Measurements from ENCODE around the gene LMLN. TPM values are rescaled to one million over a fixed set of nuclear protein-coding genes. Genes with fewer than 3 reads are reported as not detected.

LMLN gene
- total RNA-seq, 1 donor: 16.3 TPM

DNA sequence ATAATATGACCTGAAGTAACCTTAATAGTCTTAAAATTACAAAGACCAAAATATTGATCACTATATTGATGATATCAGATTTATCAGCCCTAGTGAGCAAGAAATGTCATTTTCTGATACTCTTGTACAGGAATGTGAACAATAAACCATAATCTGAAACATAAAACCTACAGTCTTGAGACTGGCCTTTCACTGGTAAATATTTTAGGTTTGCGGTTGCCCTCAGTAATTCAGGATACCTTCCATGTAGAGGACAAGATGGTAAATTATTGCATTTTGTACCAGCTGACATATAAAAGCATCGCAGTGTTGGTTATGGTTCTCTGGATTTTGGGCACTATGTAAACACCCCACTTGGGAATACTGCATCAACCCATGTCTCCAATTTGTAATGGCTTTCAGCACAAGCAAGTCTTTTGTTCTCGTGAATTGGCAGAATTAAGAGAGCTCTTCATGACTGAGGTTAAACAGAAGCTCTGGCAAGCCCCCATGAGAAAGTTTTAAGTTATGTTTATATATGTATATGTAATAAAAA, 128.5 kb downstream of the LMLN start:
- H4K20me1 ChIP-seq (ENCODE audit: insufficient read depth, low read length): no peaks in the 10 kb centered on the region
- H3K9me3 ChIP-seq (ENCODE audit: low read depth, low read length): no peaks in the 10 kb centered on the region
- H3K4me2 ChIP-seq (ENCODE audit: insufficient read depth, low read length): no peak overlapping the region
- no peak for DNase-seq (ENCODE audit: insufficient read length, low spot score, missing footprints)
- H3K27me3 ChIP-seq (ENCODE audit: insufficient read depth, low read length): peaks cover 74% of the 10 kb centered on the region
- no peaks in the 10 kb centered on the region for H3K4me1 ChIP-seq (ENCODE audit: insufficient read depth, low read length)
- H3K27ac ChIP-seq (ENCODE audit: low read depth, low read length): no peak overlapping the region
- TF ChIP-seq, protein P1, sequence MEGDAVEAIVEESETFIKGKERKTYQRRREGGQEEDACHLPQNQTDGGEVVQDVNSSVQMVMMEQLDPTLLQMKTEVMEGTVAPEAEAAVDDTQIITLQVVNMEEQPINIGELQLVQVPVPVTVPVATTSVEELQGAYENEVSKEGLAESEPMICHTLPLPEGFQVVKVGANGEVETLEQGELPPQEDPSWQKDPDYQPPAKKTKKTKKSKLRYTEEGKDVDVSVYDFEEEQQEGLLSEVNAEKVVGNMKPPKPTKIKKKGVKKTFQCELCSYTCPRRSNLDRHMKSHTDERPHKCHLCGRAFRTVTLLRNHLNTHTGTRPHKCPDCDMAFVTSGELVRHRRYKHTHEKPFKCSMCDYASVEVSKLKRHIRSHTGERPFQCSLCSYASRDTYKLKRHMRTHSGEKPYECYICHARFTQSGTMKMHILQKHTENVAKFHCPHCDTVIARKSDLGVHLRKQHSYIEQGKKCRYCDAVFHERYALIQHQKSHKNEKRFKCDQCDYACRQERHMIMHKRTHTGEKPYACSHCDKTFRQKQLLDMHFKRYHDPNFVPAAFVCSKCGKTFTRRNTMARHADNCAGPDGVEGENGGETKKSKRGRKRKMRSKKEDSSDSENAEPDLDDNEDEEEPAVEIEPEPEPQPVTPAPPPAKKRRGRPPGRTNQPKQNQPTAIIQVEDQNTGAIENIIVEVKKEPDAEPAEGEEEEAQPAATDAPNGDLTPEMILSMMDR (IDR thresholded peaks at IDR 0.05; ENCODE audit: extremely low read depth, low read depth, low read length): no peak
- H3K36me3 ChIP-seq (ENCODE audit: insufficient read depth, low read length): no peaks in the 10 kb centered on the region
- no peaks in the 10 kb centered on the region for H3K79me2 ChIP-seq (ENCODE audit: insufficient read depth, low read length)
- H2AFZ ChIP-seq (ENCODE audit: low read length): no peak overlapping the region
- no peak overlapping the region for H3K4me3 ChIP-seq (ENCODE audit: insufficient read depth, low read length)

DNA sequence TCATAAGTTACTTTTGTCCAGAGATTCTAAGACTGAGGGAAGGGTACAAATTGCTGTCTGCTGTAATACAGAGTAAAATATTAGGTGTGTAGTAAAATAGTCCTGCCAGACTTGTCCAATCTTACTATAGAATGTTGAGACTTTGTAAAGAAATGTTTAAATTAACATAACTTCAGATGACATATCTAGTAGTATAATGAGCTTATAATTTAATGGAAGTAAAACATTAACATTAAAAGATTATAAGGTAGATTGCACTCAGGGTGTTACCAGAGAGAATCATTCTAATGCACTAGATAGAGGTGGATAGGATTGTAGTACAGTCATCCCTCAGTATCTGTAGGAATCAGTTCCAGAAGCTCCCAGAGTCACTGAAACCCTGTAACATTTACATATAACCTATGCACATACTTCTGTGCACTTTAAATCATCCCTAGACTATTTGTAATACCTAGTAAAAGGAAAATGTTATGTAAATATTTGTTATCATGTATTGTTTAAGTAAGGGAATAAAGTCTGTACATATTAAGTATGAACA, 130.8 kb downstream of the LMLN start:
- no peaks in the 10 kb centered on the region for H4K20me1 ChIP-seq (ENCODE audit: insufficient read depth, low read length)
- TF ChIP-seq, protein P1 (IDR thresholded peaks at IDR 0.05; ENCODE audit: extremely low read depth, low read depth, low read length): no peak
- no peaks in the 10 kb centered on the region for H3K79me2 ChIP-seq (ENCODE audit: insufficient read depth, low read length)
- H3K36me3 ChIP-seq (ENCODE audit: insufficient read depth, low read length): no peaks in the 10 kb centered on the region
- no peak for DNase-seq (ENCODE audit: insufficient read length, low spot score, missing footprints)
- H3K27me3 ChIP-seq (ENCODE audit: insufficient read depth, low read length): peaks cover 57% of the 10 kb centered on the region
- H3K4me1 ChIP-seq (ENCODE audit: insufficient read depth, low read length): no peaks in the 10 kb centered on the region
- H3K4me3 ChIP-seq (ENCODE audit: insufficient read depth, low read length): no peak overlapping the region
- no peak overlapping the region for H3K4me2 ChIP-seq (ENCODE audit: insufficient read depth, low read length)
- no peak overlapping the region for H3K27ac ChIP-seq (ENCODE audit: low read depth, low read length)
- H3K9me3 ChIP-seq (ENCODE audit: low read depth, low read length): no peaks in the 10 kb centered on the region
- no peak overlapping the region for H2AFZ ChIP-seq (ENCODE audit: low read length)

DNA sequence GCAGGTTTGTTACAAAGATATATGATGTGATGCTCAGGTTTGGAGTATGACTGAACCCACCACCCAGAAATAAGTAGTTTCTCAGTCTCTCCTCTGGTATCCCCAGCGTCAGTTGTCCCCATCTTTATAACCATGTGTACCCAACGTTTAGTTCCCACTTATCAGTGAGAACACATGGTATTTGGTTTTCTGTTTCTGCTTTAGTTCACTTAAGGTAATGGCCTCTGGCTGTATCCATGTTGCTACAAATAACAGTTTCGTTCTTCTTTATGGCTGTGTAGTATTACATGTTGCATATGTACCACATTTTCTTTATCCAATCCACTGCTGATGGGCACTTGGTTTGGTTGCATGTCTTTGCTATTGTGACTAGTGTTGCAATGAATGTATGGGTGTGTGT, 132.3 kb downstream of the LMLN start:
- TF ChIP-seq, protein P1 (IDR thresholded peaks at IDR 0.05; ENCODE audit: extremely low read depth, low read depth, low read length): no peak
- Histone ChIP-seq H3K4me1 (ENCODE audit: insufficient read depth, low read length) (no peaks in the 10 kb centered on the region), H3K27ac (ENCODE audit: low read depth, low read length) (no peak overlapping the region), H2AFZ (ENCODE audit: low read length) (no peak overlapping the region), H3K4me3 (ENCODE audit: insufficient read depth, low read length) (no peak overlapping the region), H3K27me3 (ENCODE audit: insufficient read depth, low read length) (peaks cover 46% of the 10 kb centered on the region), H3K9me3 (ENCODE audit: low read depth, low read length) (no peaks in the 10 kb centered on the region), H3K36me3 (ENCODE audit: insufficient read depth, low read length) (no peaks in the 10 kb centered on the region), H3K4me2 (ENCODE audit: insufficient read depth, low read length) (no peak overlapping the region), H3K79me2 (ENCODE audit: insufficient read depth, low read length) (no peaks in the 10 kb centered on the region), H4K20me1 (ENCODE audit: insufficient read depth, low read length) (no peaks in the 10 kb centered on the region)
- no peak for DNase-seq (ENCODE audit: insufficient read length, low spot score, missing footprints)

DNA sequence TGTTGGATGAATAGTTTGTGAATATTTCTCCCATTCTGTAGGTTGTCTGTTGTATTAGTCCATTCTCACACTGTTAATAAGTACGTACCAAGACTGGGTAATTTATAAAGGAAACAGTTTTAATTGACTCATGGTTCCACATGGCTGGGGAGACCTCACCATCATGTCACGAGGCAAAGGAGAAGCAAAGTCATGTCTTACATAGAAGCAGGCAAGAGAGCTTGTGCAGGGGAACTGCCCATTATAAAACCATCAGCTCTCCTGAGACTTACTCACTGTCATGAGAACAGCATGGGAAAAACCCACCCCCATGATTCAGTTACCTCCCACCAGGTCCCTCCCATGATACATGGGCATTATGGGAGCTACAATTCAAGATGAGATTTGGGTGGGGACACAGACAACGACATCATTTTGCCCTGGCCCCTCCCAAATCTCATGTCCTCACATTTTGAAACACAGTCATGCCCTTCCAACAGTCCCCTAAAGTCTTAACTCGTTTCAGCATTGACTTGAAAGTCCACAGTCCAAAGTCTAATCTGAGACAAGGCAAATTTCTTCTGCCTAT, 133.2 kb downstream of the LMLN start:
- H3K4me2 ChIP-seq (ENCODE audit: insufficient read depth, low read length): no peak overlapping the region
- no peak overlapping the region for H2AFZ ChIP-seq (ENCODE audit: low read length)
- TF ChIP-seq, protein P1 (IDR thresholded peaks at IDR 0.05; ENCODE audit: extremely low read depth, low read depth, low read length): no peak
- H3K27me3 ChIP-seq (ENCODE audit: insufficient read depth, low read length): peaks cover 36% of the 10 kb centered on the region
- no peak overlapping the region for H3K27ac ChIP-seq (ENCODE audit: low read depth, low read length)
- no peaks in the 10 kb centered on the region for H3K9me3 ChIP-seq (ENCODE audit: low read depth, low read length)
- DNase-seq (ENCODE audit: insufficient read length, low spot score, missing footprints): no peak
- no peaks in the 10 kb centered on the region for H3K4me1 ChIP-seq (ENCODE audit: insufficient read depth, low read length)
- no peaks in the 10 kb centered on the region for H3K79me2 ChIP-seq (ENCODE audit: insufficient read depth, low read length)
- no peaks in the 10 kb centered on the region for H3K36me3 ChIP-seq (ENCODE audit: insufficient read depth, low read length)
- no peaks in the 10 kb centered on the region for H4K20me1 ChIP-seq (ENCODE audit: insufficient read depth, low read length)
- no peak overlapping the region for H3K4me3 ChIP-seq (ENCODE audit: insufficient read depth, low read length)

Small RNA genes within 50 kb of the gene (small RNA-seq; reads per million reads assigned to genes)
- gene RNU6-621P (not detected), gene RNU6-821P (not detected)

Other genes with a start within 250 kb of the LMLN start
- 19.7 and 23.2 TPM in 2 replicates for gene RUBCN, start 223.3 kb upstream of the LMLN start, total RNA-seq
- gene FYTTD1, start 210.3 kb upstream of the LMLN start, total RNA-seq: 41.3 and 42.0 TPM in 2 replicates
- 61.9 and 91.6 TPM in 2 replicates for gene LRCH3, start 169.0 kb upstream of the LMLN start, total RNA-seq
- 373 and 450 TPM in 2 replicates for gene RPL35A, start 10.0 kb upstream of the LMLN start, total RNA-seq